Right lobe of liver (tissue), 4 donors: ENCODE results near the gene ZNF860.

Source experiments
- POLR2A ChIP-seq: fragments of 450-650 bp; IDR thresholded peaks from one replicate; pipeline ENCODE4 v1.6.1; 2017; ENCODE audit warnings: antibody characterized with exemption, mild to moderate bottlenecking
- TF ChIP-seq, protein P1 (sequence below), 4 donors: fragments of 200-600 bp in 3 of 4; fragments of 450-650 bp in 1 of 4; IDR thresholded peaks; one replicate each; pipeline versions ENCODE4 v1.5.1 to v1.8.0; 2016 to 2022; ENCODE audit warnings: antibody characterized with exemption in 4 of 4, mild to moderate bottlenecking in 2 of 4
- donor health status: DM: no; HTN: no; CAD: no.
- donor health status: DM: no; HTN: no; CAD: no.
- donor health status: DM: no; HTN: yes; CAD: no.

- no peak for TF ChIP-seq POLR2A
- TF ChIP-seq, protein P1, sequence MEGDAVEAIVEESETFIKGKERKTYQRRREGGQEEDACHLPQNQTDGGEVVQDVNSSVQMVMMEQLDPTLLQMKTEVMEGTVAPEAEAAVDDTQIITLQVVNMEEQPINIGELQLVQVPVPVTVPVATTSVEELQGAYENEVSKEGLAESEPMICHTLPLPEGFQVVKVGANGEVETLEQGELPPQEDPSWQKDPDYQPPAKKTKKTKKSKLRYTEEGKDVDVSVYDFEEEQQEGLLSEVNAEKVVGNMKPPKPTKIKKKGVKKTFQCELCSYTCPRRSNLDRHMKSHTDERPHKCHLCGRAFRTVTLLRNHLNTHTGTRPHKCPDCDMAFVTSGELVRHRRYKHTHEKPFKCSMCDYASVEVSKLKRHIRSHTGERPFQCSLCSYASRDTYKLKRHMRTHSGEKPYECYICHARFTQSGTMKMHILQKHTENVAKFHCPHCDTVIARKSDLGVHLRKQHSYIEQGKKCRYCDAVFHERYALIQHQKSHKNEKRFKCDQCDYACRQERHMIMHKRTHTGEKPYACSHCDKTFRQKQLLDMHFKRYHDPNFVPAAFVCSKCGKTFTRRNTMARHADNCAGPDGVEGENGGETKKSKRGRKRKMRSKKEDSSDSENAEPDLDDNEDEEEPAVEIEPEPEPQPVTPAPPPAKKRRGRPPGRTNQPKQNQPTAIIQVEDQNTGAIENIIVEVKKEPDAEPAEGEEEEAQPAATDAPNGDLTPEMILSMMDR (IDR thresholded peaks at IDR 0.05), result no peak
These were observed 15.9 kb downstream of the ZNF860 start for GRCh38 chr3:31997500-31997899.
